ENCODE results near the gene RGL2.

DNA sequence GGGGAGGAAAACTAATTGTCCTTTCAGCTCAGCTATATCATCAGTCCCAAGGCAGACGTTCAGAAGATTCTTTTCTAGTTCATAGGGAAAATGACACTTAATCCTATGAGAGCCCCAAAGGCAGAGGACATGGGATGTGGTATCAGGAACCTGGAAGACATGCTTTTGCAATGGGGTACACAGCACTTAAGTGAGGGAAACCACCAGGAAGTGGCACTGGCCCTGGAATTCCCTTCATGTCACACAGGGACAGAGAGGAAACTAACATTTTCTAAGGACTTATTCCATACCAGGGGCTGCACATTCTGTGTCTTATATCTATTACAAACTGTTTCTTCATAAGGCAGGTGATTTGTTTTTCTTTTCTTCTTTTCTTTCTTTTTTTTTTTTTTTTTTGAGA lies 55.3 kb downstream of the RGL2 start:
- TF ChIP-seq CTCF (IDR thresholded peaks at IDR 0.05) (no peak), POLR2A (IDR thresholded peaks at IDR 0.05) (no peak)

Data from uterus (tissue), 2 donors.